Endothelial cell (in vitro differentiated cells): ENCODE results near the gene SEMA3E. TPM values are rescaled to one million over a fixed set of nuclear protein-coding genes. Genes with fewer than 3 reads are reported as not detected.

ENCODE experiments used
- DNase-seq: peaks from one replicate; pipeline ENCODE4 v3.0.0; 2021; ENCODE audit warnings: low spot score
- H3K27ac Mint-ChIP-seq: one replicate; pipeline ENCODE4 v1.8.0; 2021; ENCODE audit warnings: mixed read lengths, inconsistent platforms; ENCODE audit not compliant: unreplicated experiment
- H3K27me3 Mint-ChIP-seq: one replicate; pipeline ENCODE4 v1.8.0; 2021; ENCODE audit warnings: mild to moderate bottlenecking, moderate library complexity, mixed read lengths, inconsistent platforms; ENCODE audit not compliant: unreplicated experiment
- H3K36me3 Mint-ChIP-seq: one replicate; pipeline ENCODE4 v1.8.0; 2021; ENCODE audit warnings: mild to moderate bottlenecking, low read depth, mixed read lengths, inconsistent platforms; ENCODE audit not compliant: unreplicated experiment
- H3K4me1 Mint-ChIP-seq: one replicate; pipeline ENCODE4 v1.8.0; 2021; ENCODE audit warnings: mild to moderate bottlenecking, mixed read lengths, inconsistent platforms; ENCODE audit not compliant: unreplicated experiment
- H3K4me3 Mint-ChIP-seq: one replicate; pipeline ENCODE4 v1.8.0; 2021; ENCODE audit warnings: mild to moderate bottlenecking, mixed read lengths, inconsistent platforms; ENCODE audit not compliant: unreplicated experiment
- H3K9me3 Mint-ChIP-seq: one replicate; pipeline ENCODE4 v1.8.0; 2021; ENCODE audit warnings: mixed read lengths, inconsistent platforms; ENCODE audit not compliant: unreplicated experiment
- CTCF ChIP-seq: fragments of 200-600 bp; sonication (generic); IDR thresholded peaks from one replicate; pipeline ENCODE4 v1.5.0; 2021; ENCODE audit warnings: antibody characterized with exemption; ENCODE audit not compliant: unreplicated experiment
- total RNA-seq: library from RNA; stranded (reverse); fragmentation: NEBNext Ultra II Directional; extraction: Animal tissue kit (Norgen Biotek cat#: 25700); gene quantifications from one replicate; pipeline ENCODE4 v1.2.1, GENCODE V29; 2021; ENCODE audit not compliant: unreplicated experiment

The SEMA3E gene
- total RNA-seq, 1 donor from 2014 or later = 0.62 TPM

- no peaks in the 10 kb centered on the region for H3K36me3 Mint-ChIP-seq
Measured at GRCh38 chr7:83355143-83355542, 293.8 kb downstream of the SEMA3E start.

GRCh38 chr7:83347945-83348444 lies 300.9 kb downstream of the SEMA3E start:
- no peak for TF ChIP-seq CTCF
- DNase-seq = no peak
- Mint-ChIP-seq H3K36me3 (no peaks in the 10 kb centered on the region), H3K4me1 (no peaks in the 10 kb centered on the region), H3K27me3 (no peaks in the 10 kb centered on the region), H3K27ac (no peak overlapping the region), H3K9me3 (no peaks in the 10 kb centered on the region), H3K4me3 (no peak overlapping the region)

More at GRCh38 chr7:83355143-83355542, 293.8 kb downstream of the SEMA3E start:
- Mint-ChIP-seq H3K4me1 (no peaks in the 10 kb centered on the region), H3K27ac (no peak overlapping the region), H3K9me3 (no peaks in the 10 kb centered on the region), H3K27me3 (no peaks in the 10 kb centered on the region), H3K4me3 (no peak overlapping the region)
- no peak for DNase-seq
- TF ChIP-seq CTCF = no peak

GRCh38 chr7:83339907-83340306 lies 309.0 kb downstream of the SEMA3E start:
- no peak for DNase-seq
- TF ChIP-seq CTCF = no peak
- no peaks in the 10 kb centered on the region for H3K9me3 Mint-ChIP-seq
- no peak overlapping the region for H3K4me3 Mint-ChIP-seq
- no peaks in the 10 kb centered on the region for H3K4me1 Mint-ChIP-seq
- H3K27me3 Mint-ChIP-seq = peaks cover 2% of the 10 kb centered on the region
- H3K27ac Mint-ChIP-seq = no peak overlapping the region
- H3K36me3 Mint-ChIP-seq = no peaks in the 10 kb centered on the region

GRCh38 chr7:83338277-83338950 lies 310.5 kb downstream of the SEMA3E start:
- Mint-ChIP-seq H3K4me1 (no peaks in the 10 kb centered on the region), H3K27ac (no peak overlapping the region), H3K9me3 (no peaks in the 10 kb centered on the region), H3K27me3 (peaks cover 2% of the 10 kb centered on the region), H3K4me3 (no peak overlapping the region), H3K36me3 (no peaks in the 10 kb centered on the region)
- DNase-seq = no peak
- TF ChIP-seq CTCF = no peak

- no peaks in the 10 kb centered on the region for H3K36me3 Mint-ChIP-seq
- H3K4me3 Mint-ChIP-seq = no peak overlapping the region
- no peak overlapping the region for H3K27ac Mint-ChIP-seq
- no peaks in the 10 kb centered on the region for H3K4me1 Mint-ChIP-seq
- no peaks in the 10 kb centered on the region for H3K9me3 Mint-ChIP-seq
- TF ChIP-seq CTCF = no peak
- DNase-seq = no peak
- peaks cover 2% of the 10 kb centered on the region for H3K27me3 Mint-ChIP-seq
Measured at GRCh38 chr7:83337050-83337449, 311.9 kb downstream of the SEMA3E start.
